ENCODE data around the gene PRDM15.

GRCh38 chr21:41806773-41807172, 72.4 kb downstream of the PRDM15 start:
- TF ChIP-seq CTCF (IDR thresholded peaks at IDR 0.05) (no peak), POLR2A (IDR thresholded peaks at IDR 0.05) (no peak)

Measured in esophagus squamous epithelium (tissue), 4 donors.